Stimulated activated CD4-positive, alpha-beta T cell treated with anti-CD3 and anti-CD28 coated beads, Interleukin-1b, Interleukin-23, amount 100 ng/mL, for 4 hours (primary cell): Measurements from ENCODE around the gene EVPL.

ENCODE experiments used
- DNase-seq, 2 donors: peaks; one replicate each; pipeline ENCODE4 v3.0.0-alpha.2; 2020; ENCODE audit warnings: low read depth in 2 of 2

Gene EVPL

DNA sequence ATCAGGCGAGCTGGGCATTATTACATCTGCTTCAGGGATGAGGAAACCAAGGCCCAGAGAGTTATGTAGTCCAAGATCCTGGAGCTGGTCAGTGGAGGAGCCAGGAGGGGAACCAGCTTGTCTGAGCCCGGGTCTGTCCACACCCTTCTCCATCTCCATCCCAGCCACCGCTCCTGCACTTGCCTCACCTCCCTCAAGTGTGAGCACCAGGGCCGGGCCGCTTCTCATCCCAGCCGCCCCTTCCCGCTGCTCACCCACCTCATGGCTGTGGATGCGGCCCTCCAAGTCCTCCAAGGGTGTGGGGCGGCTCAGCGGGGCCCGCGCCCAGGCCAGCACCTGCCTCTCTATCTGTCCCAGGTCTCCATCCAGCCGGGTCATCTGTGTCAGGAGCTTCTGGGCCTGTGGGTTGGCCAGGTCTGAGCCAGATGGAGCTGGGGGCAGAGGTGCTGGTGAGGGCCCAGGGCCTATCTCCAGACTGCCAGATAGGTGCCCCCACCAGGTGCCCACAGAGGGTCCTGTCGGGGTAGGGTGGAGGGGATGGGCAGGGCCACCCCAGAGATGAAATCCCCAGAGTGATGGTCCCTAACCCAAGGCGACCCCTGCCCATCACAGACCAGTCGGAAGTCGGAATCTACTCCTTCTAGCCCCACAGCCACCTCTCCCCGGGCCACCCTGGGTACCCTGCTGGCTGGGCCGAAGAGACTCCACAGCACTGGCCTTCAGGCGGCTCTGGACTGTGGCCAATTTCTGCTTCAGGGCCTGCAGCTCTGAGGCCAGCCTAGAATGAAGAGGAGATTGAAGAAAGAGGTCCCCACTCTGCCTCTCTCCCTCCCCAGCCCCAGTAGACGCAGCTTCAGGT lies 9.4 kb downstream of the EVPL start:
- no peak for DNase-seq

DNA sequence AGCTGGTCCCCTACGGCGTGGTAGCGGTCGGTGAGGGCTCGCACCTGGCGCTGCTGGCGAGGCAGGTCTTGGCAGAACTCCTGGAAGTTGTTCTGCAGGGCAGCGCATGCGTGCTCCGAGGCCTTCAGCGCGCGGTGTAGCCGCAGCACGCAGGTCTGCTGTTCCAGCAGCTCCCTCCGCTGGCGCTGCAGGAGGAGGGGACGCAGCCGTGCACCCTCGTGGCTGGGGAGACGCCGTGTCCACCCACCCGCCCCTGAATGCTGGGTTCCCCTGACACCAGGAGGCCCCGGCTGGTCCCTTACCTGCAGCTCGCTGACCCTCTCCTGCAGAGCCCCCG lies 12.2 kb downstream of the EVPL start:
- DNase-seq = no peak

GRCh38 chr17:76014100-76014924 lies 12.8 kb downstream of the EVPL start:
- DNase-seq = peak; percentile 66 to 70

DNA sequence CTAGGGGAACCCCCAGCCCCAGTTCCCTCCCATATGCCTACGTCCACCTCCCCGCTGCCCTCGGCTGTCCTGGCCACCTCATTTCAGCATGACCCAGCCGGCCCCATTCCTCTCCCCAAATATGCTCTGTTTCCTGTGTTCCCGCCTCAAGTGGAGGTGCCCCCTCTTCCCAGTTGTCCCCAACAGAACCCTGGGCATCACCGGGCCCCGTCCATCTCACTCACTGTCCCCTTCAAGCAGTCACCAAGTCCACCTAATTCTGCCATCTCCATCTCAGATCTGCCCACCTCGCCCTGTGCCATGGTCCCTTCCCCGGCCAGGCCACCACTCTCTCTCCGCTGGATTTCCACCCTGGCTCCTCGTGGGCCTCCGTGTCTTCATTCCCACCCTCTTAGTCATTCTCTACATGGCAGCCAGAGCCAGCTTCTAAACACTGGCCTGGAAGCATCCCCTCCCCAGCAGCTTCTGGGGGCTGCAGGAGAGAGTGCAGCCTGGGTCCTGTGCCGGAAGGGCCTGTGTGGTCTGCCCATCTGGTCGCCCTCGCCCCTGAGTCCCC lies 13.7 kb downstream of the EVPL start:
- DNase-seq = no peak

DNA sequence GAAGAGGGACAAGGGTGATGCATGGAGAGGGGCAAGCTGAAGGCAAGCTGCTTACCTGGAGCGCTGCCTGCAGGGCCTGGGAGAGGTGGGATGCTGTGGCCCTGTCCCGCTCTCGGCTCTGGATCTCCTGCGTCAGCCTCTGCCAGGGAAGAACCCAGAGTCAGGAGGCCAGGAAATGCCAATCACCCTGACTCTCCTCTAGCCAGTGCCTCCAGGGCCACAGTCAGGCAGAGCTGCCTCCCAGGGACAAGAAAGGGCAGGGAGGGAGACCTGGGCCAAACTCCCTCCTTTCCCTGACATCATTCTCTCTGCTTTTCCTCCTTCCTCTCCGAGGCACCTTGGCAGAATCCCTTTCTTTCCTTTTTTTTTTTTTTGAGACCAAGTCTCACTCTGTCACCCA lies 15.2 kb downstream of the EVPL start:
- no peak for DNase-seq

DNA sequence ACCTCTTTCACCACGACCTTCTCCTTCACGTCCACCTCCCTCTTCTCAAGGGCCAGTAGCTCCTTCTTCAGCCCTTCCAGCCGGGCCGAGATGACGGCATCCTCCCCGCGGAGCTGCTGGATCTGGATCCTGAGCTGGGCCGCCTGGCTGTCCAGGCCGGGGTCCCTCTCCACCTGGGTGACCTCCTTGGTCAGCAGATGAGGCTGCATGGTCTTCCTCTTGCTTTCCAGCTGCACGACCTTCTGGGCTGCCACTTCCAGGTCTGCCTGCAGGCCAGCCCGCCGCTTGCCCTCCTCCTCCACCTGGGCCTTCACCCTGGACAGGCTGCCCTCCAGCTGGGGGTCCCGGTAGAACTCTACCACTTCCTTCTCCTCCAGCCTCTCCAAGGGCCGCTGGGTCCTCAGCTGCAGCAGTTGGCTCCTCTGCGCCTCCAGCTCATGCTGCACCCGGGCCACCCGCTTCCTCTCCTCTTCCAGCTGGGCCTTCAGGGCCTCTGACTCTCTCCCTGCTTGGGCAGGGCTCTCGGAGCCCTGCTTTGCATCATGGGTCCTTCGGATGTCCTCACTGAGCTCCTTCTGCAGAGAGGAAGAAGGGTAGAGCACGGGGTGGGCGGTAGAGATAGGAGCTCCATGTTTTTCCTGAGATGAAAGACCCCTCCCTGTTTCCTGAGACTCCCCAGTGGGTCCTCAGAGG lies 17.0 kb downstream of the EVPL start:
- no peak for DNase-seq

DNA sequence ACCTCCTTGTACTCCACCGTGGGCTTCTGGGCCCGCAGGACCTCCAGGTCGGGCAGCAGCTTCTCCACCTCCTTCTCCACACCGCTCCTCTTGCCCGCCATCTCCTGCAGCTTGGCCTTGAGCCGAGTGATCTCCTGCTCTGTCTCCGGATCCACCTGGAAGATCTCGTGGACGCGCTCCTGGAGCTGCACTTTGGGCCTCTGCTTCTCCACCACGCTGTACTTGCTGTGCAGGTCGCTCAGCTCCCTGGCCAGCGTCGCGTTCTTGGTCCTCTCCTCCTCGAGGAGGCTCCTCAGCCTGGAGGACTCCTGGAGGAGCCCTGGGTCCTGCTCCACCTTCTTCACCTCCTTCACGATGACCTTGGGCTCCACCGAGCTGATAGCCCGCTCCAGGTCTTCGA lies 17.7 kb downstream of the EVPL start:
- DNase-seq = no peak

DNA sequence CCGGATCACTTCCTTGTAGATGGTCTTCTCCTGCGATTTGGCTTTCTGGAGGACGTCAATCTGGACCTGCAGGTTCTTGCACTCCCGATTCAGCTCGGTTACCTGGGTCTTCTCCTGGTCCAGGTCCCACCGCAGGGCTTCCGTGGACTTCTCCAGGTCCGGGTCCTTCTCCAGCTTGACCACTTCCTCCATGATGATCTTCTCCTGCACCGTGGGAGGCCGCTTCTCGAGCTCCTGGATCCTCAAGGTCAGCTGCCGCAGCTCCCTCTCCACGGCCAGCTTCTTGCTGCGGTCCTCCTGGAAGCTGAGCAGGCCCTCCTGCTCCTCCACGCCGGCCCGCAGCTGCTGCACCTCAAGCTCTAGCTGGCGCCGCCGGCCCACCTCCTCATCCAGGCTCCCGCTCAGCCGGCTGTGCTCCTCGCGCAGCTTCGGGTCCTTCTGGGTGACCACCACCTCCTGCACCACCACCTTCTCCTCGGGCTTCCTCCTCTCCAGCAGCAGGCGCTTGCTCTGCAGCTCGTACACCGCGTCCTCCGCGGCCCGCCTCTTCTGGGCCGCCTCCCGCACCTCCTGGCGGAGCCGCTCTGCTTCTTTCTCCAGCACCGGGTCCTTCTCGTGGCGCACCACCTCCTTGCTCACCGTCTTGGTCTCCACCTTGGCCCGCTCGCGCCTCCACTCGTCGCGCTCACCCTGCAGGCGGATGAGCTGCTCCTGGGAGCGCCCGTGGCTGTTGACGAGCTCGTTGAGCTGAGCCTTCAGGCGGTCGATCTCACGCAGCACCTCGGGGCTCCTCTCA lies 18.3 kb downstream of the EVPL start:
- DNase-seq = no peak

DNA sequence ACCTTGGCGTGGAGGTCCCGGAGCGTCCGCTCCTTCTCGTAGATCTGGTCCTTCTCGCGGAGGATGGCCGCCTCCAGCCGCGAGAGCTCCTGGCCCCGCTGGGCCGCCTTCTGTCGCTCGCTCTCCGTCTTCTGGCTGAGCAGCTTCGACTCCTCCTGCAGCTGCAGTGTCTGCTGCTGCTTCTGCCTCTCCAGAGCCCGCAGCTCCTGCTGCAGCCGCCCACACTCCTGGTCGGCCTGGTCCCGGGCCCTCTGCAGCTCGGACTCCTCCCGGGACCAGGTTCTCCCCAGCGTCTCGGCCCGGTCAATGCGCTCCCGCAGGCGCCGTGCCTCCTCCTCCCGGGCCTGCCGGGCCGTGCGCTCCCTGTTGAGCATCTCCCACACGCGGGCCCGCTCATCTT lies 18.9 kb downstream of the EVPL start:
- no peak for DNase-seq

GRCh38 chr17:76007850-76008165 lies 19.3 kb downstream of the EVPL start:
- no peak for DNase-seq

- DNase-seq = no peak
These were observed 19.8 kb downstream of the EVPL start for GRCh38 chr17:76007131-76007849.

DNA sequence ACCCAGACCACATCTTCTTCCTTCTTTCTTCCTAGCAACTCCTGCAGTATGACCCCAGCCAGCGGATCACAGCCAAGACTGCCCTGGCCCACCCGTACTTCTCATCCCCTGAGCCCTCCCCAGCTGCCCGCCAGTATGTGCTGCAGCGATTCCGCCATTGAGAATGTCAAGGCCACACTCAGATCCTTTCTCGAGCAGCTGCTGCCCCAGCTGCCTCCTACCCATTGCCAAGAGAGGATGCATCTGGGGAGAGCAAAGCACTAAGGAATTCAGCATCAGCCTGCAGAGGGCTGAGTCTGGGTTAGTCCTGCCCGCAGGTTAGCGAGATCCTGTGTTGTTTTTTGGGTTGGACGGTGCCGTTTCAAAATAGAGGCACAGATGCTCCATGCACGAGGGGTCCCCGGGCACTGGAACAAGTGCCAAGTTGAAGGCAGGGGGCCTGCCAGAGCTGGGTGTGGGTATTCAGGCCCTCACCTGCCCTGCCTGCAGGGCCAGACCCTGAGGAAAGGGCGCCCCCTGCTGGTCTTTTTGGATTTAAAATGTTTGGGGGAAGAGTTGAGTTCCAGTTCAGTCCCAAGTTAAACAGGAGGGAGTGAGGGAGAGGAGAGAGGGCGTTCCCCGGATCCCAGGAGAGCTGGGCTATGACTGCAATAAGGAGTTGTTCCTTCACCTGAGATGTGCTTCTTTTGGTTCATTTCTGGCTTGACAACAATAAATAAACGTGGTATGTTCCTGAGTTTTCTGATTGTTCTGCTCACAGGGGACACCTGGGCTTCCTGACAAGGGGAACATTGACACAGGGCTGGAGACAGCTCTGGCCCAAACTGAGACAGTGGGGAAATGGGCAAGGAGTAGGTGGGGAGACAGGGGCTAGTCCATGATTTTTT lies 21.6 kb downstream of the EVPL start:
- peak; percentile 76 to 86 for DNase-seq

- no peak for DNase-seq
These were observed 22.3 kb downstream of the EVPL start for GRCh38 chr17:76004750-76005262.

- no peak for DNase-seq
These were observed 23.2 kb downstream of the EVPL start for GRCh38 chr17:76003915-76004314.

- no peak for DNase-seq
These were observed 25.0 kb downstream of the EVPL start for GRCh38 chr17:76002100-76002499.

- DNase-seq = no peak
These were observed 26.2 kb downstream of the EVPL start, which contains the start of gene CDK3 for GRCh38 chr17:76000755-76001521. Gene CDK3, plus strand, starts transcription at chr17:76000855. Its CDS starts 571 bp downstream, at chr17:76001426.

- peak; percentile 46 to 58 for DNase-seq
These were observed 26.9 kb downstream of the EVPL start for GRCh38 chr17:76000016-76000754.

- no peak for DNase-seq
These were observed 28.7 kb downstream of the EVPL start for GRCh38 chr17:75998327-75998795.
